Activated CD8-positive, alpha-beta T cell treated with anti-CD3 and anti-CD28 coated beads for 36 hours (primary cell): Measurements from ENCODE around the gene STXBP4. TPM values are rescaled to one million over a fixed set of nuclear protein-coding genes. Genes with fewer than 3 reads are reported as not detected.

Experiments used
- ATAC-seq: fragments of 200-7000 bp; cut with Tn5 transposase; one replicate; pipeline ENCODE4 v1.10.0; 2021; ENCODE audit warnings: mild to moderate bottlenecking, moderate library complexity
- CTCF ChIA-PET: fragments of 350-600 bp; sonication (Branson Sonifier 250); formaldehyde crosslinking; loops from one replicate; lab custom pipeline; 2021; ENCODE audit warnings: antibody characterized with exemption; lab: Charles Lee
- POLR2A ChIA-PET: fragments of 350-600 bp; sonication (Branson Sonifier 250); formaldehyde crosslinking; loops from one replicate; lab custom pipeline; 2021; ENCODE audit warnings: antibody characterized with exemption; lab: Charles Lee
- DNase-seq: peaks from one replicate; pipeline ENCODE4 v3.0.0-alpha.2; 2020
- H3K27ac Mint-ChIP-seq: one replicate; pipeline ENCODE4 v1.8.0; 2021; ENCODE audit warnings: mild to moderate bottlenecking, mixed read lengths
- H3K27me3 Mint-ChIP-seq: one replicate; pipeline ENCODE4 v1.8.0; 2021; ENCODE audit warnings: mixed read lengths
- H3K36me3 Mint-ChIP-seq: one replicate; pipeline ENCODE4 v1.8.0; 2021; ENCODE audit warnings: low read depth, mixed read lengths
- H3K4me1 Mint-ChIP-seq: one replicate; pipeline ENCODE4 v1.8.0; 2021; ENCODE audit warnings: low read depth, mixed read lengths
- H3K4me3 Mint-ChIP-seq: one replicate; pipeline ENCODE4 v1.8.0; 2021; ENCODE audit warnings: mild to moderate bottlenecking, moderate library complexity, mixed read lengths
- H3K9me3 Mint-ChIP-seq: one replicate; pipeline ENCODE4 v1.8.0; 2021; ENCODE audit warnings: mixed read lengths
- intact Hi-C: fragments of 100-400 bp; cut with micrococcal nuclease; formaldehyde crosslinking; loops from one replicate; pipeline ENCODE4 v1.10.0; 2022
- total RNA-seq, 2 experiments: library from RNA; stranded (reverse); gene quantifications; one replicate each; pipeline ENCODE4 v1.2.3, GENCODE V29; 2021
- TF ChIP-seq, protein P1 (sequence below): fragments of 200-600 bp; IDR thresholded peaks from one replicate; pipeline ENCODE4 v1.8.0; 2022; ENCODE audit warnings: antibody characterized with exemption, mild to moderate bottlenecking

The STXBP4 gene
- total RNA-seq, 2 experiments from 2014 or later, result 4.8 to 6.4 TPM

DNA sequence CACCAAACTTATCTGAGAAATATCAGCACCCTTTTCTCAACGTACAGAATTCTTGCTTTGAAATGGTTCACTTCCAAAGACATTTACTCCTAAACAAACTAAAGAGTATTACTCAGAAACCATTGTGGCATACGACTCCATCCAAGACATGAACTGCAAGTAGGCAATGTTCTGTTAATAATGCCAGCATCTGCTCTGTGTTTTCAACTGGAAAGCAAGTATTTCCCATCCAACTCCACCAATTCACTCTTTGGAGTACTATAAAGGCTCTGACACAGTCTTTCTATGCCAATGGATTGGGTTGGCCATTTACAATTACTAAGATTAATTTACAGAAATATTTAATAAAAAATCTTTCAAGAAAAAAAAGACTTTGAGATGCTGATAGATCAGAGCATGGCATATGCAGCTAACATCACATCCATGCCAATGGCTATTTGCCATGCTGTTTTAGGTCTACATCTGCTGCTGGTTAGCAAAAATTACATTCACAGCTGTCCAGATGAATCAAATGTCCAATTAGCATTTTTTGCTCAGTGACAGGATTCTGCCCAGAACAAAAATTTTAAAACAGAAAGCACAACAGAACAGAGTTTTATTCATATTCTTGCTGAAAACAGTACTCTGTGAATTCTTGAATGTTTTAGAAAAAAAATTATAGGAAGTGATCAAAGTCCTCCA is 230.3 kb downstream of the STXBP4 start:
- H3K27me3 Mint-ChIP-seq, result peaks cover 4% of the 10 kb centered on the region
- H3K9me3 Mint-ChIP-seq, result no peaks in the 10 kb centered on the region
- ChIA-PET CTCF (no interaction called here), POLR2A (no interaction called here)
- DNase-seq (no peak), ATAC-seq (no peak)
- H3K4me1 Mint-ChIP-seq, result no peaks in the 10 kb centered on the region
- no peak overlapping the region for H3K27ac Mint-ChIP-seq
- TF ChIP-seq, protein P1, sequence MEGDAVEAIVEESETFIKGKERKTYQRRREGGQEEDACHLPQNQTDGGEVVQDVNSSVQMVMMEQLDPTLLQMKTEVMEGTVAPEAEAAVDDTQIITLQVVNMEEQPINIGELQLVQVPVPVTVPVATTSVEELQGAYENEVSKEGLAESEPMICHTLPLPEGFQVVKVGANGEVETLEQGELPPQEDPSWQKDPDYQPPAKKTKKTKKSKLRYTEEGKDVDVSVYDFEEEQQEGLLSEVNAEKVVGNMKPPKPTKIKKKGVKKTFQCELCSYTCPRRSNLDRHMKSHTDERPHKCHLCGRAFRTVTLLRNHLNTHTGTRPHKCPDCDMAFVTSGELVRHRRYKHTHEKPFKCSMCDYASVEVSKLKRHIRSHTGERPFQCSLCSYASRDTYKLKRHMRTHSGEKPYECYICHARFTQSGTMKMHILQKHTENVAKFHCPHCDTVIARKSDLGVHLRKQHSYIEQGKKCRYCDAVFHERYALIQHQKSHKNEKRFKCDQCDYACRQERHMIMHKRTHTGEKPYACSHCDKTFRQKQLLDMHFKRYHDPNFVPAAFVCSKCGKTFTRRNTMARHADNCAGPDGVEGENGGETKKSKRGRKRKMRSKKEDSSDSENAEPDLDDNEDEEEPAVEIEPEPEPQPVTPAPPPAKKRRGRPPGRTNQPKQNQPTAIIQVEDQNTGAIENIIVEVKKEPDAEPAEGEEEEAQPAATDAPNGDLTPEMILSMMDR, result no peak
- intact Hi-C loops, result no loop called here
- H3K4me3 Mint-ChIP-seq, result no peak overlapping the region
- H3K36me3 Mint-ChIP-seq, result peaks cover 2% of the 10 kb centered on the region

DNA sequence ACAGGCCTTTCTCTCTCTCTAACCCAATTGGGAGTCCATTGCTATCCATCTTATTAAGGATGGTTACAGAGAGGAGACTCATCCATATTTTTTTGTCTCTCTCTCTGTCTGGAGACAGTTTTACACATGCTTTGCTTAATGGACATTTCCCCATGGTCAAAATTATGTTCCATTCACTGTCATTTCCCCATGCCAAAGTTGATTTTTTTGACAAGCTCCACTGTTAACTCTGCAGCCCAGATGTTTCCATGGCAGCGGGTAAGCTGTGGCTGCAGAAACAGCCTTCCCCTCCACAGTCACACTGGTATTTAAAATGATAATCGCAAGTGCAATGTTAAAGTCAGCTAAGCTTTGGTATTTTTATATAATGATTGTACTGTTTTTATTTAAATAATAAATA is 232.3 kb downstream of the STXBP4 start:
- Mint-ChIP-seq H3K36me3 (peaks cover 2% of the 10 kb centered on the region), H3K27me3 (peaks cover 4% of the 10 kb centered on the region), H3K4me3 (no peak overlapping the region), H3K9me3 (no peaks in the 10 kb centered on the region), H3K4me1 (no peaks in the 10 kb centered on the region), H3K27ac (no peak overlapping the region)
- no peak for DNase-seq
- intact Hi-C loops, result no loop called here
- POLR2A ChIA-PET, result no interaction called here
- TF ChIP-seq, protein P1, result no peak
- ATAC-seq, result no peak
- CTCF ChIA-PET, result interaction anchor here (0.6 to 1.0 kb wide), 2 partner anchors 10 to 95 kb away, joined by 3 read pairs; no protein-coding TSS in a partner anchor

DNA sequence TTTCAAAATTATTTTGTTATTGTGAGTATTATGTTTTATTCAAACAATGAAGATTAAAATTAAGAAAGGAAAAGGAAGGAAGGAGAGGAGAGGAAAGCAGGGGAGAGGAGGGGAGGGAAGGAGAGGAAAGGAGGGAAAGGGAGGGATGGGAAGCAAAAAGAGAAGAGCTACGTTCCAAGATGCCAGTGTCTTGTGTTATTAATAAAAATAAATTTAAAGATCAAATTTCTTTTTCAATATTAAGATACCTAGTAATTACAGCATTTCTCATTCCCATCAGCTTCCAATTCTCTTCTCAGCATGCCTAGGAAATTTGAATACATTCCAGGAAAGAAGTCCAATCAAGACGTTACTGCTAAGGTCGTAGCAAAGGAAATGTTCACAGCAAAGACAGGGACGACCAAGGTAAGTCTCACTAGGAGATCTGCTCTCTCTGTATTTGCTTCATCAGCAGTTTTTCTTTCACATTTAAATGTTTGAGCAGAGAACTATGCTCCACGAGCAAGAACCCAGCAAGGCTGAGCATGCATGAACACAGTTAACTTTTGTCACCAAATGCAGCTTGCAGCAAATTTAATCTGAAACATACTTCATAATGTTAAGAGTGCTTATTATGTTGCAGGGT is 232.9 kb downstream of the STXBP4 start:
- Mint-ChIP-seq H3K27ac (no peak overlapping the region), H3K27me3 (peaks cover 4% of the 10 kb centered on the region), H3K4me1 (no peaks in the 10 kb centered on the region), H3K4me3 (no peak overlapping the region), H3K9me3 (no peaks in the 10 kb centered on the region), H3K36me3 (peaks cover 2% of the 10 kb centered on the region)
- ATAC-seq (no peak), DNase-seq (no peak)
- TF ChIP-seq, protein P1, result no peak
- intact Hi-C loops, result no loop called here
- CTCF ChIA-PET, result interaction anchor here (0.6 kb wide), 1 partner anchor 95 kb away, joined by 3 read pairs; no protein-coding TSS in a partner anchor
- POLR2A ChIA-PET, result no interaction called here

DNA sequence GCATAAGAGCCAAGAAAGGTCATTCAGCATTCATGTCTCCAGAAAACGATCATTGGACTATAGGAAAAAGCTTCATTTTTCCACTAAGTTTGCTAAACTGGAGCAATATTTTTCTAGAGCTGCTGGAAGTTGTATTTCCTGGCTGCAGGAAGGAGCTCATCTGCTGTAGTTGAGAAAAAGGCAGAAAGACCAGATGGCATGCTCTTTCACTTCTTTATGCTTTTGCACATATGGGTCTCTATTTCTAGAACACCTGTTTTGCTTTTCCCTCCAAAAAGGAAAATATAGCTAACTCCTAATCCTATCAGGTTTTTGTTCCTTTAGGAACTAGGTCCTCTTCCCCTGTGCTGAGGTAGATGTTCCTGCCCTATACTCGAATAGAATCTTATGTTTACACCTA is 234.3 kb downstream of the STXBP4 start:
- DNase-seq (no peak), ATAC-seq (no peak)
- Mint-ChIP-seq H3K27me3 (peaks cover 2% of the 10 kb centered on the region), H3K4me1 (no peaks in the 10 kb centered on the region), H3K9me3 (no peaks in the 10 kb centered on the region), H3K27ac (no peak overlapping the region), H3K4me3 (no peak overlapping the region), H3K36me3 (peaks cover 2% of the 10 kb centered on the region)
- POLR2A ChIA-PET, result no interaction called here
- intact Hi-C loops, result no loop called here
- TF ChIP-seq, protein P1, result no peak
- CTCF ChIA-PET, result no interaction called here
